ENCODE data around the gene DOP1A. TPM values are rescaled to one million over a fixed set of nuclear protein-coding genes. Genes with fewer than 3 reads are reported as not detected.

The DOP1A gene
- total and polyA plus RNA-seq, 2 of the 4 experiments (the other 2 are of a cell fraction) = 6.0 to 32.4 TPM

DNA sequence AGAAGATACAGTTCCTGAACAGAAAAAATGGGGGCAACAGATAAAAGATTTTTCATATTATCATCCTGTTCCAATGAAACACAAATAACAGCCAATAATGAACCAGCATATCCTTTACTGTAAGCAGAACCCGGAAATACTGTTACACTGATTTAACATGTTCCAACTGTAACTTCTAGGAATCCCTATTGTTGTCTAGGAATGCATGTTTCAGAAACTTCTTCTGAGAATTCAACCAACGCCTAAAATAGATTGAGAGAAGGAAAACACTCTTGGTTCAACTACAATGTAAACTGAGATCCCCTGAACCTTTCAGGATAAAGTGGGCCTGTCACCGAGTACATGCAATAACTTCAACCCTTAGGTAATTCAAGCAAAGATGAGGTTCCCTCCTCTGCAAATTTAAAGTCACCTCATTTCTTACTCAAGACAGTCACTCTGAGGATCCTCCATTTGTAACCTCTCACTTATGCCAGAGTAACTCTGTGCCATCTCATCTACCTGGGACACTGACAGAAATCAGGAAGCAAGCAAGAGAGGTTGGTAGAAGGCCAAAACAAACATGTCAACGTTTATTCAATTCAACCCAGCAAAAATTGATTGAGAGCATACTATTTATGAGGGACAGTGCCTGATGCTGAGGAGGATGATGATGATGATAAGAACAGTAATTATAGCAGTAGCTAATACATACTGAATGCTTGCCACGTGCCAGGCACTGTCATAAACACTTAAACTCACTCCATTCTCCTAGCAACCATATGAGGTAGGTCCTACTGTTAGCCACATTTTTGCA is 15.9 kb upstream of the DOP1A start:
- no peaks in the 10 kb centered on the region for H3K9me3 ChIP-seq (ENCODE audit: control insufficient read depth, insufficient read depth, low read length)
- no peak overlapping the region for H2BK20ac ChIP-seq (ENCODE audit: low read depth, low read length)
- no peaks in the 10 kb centered on the region for H4K20me1 ChIP-seq (ENCODE audit: insufficient read depth, low read length)
- no peak overlapping the region for H3K14ac ChIP-seq (replicated peaks; ENCODE audit: low read depth, low read length)
- H2AFZ ChIP-seq (replicated peaks; ENCODE audit: low read length, poor library complexity) = no peak overlapping the region
- 100% methylated on average over 1 of the region's 5 CpGs; no CpG with 5 or more reads in 1 of the 2 experiments for WGBS, 2 experiments (ENCODE audit: extremely low coverage in 2 of 2, insufficient read length in 1 of 2)
- ATAC-seq (ENCODE audit: low read depth) = no peak
- intact Hi-C loops (cut with micrococcal nuclease) (loop anchor here (10.0 kb wide), 3 partner anchors 147 to 457 kb away; no protein-coding TSS in a partner anchor), dilution Hi-C loops (cut with HindIII; ENCODE audit: low sequenced_read_pairs, unreplicated experiment) (loop anchor here (25.0 kb wide), 1 partner anchor 461 kb away; the partner anchor contains the start of gene PRSS35), in situ Hi-C loops (cut with MboI; ENCODE audit: low sequenced_read_pairs) (loop anchor here (25.0 kb wide), 1 partner anchor 689 kb away; the partner anchor contains the start of gene TPBG)
- no TSS peak for BruUV-seq (replicated peaks)
- H3K4me3 ChIP-seq (ENCODE audit: insufficient read depth, low read depth, low read length) = no peak overlapping the region
- no peak overlapping the region for H3K4ac ChIP-seq (ENCODE audit: low read depth, low read length)
- no peak overlapping the region for H3K18ac ChIP-seq (ENCODE audit: low read depth, low read length)
- no peaks in the 10 kb centered on the region; the same call in 1 of the 2 replicates for H3K9me1 ChIP-seq (ENCODE audit: insufficient read depth, low read length)
- H3K23ac ChIP-seq (ENCODE audit: low read depth, low read length) = no peak overlapping the region
- H3K9ac ChIP-seq (ENCODE audit: low read depth, low read length) = no peak overlapping the region
- no peak for DNase-seq
- H3K79me1 ChIP-seq (ENCODE audit: low read depth in 1 of 2, low read length in 2 of 2) = no peaks in the 10 kb centered on the region
- H2BK5ac ChIP-seq (ENCODE audit: low read depth, low read length, poor library complexity, severe bottlenecking) = no peak overlapping the region
- no peak for TF ChIP-seq MAZ (IDR thresholded peaks at IDR 0.05; ENCODE audit: borderline replicate concordance, low read depth, low read length)
- no peak for TF ChIP-seq SMC3 (IDR thresholded peaks at IDR 0.05; ENCODE audit: low read depth, low read length)
- TF ChIP-seq, protein P1, sequence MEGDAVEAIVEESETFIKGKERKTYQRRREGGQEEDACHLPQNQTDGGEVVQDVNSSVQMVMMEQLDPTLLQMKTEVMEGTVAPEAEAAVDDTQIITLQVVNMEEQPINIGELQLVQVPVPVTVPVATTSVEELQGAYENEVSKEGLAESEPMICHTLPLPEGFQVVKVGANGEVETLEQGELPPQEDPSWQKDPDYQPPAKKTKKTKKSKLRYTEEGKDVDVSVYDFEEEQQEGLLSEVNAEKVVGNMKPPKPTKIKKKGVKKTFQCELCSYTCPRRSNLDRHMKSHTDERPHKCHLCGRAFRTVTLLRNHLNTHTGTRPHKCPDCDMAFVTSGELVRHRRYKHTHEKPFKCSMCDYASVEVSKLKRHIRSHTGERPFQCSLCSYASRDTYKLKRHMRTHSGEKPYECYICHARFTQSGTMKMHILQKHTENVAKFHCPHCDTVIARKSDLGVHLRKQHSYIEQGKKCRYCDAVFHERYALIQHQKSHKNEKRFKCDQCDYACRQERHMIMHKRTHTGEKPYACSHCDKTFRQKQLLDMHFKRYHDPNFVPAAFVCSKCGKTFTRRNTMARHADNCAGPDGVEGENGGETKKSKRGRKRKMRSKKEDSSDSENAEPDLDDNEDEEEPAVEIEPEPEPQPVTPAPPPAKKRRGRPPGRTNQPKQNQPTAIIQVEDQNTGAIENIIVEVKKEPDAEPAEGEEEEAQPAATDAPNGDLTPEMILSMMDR (conservative IDR thresholded peaks at IDR 0.05; ENCODE audit: low read depth, low read length) = no peak
- H2BK120ac ChIP-seq (ENCODE audit: low read depth, low read length) = no peak overlapping the region
- H3K56ac ChIP-seq (ENCODE audit: extremely low read depth, insufficient read depth, low read length) = no peak overlapping the region
- H3K27ac ChIP-seq (ENCODE audit: insufficient read depth, low read length) = no peak overlapping the region
- ChIA-PET POLR2A (ENCODE audit: unreplicated experiment) (no interaction called here), CTCF (interaction anchor here (0.6 to 1.1 kb wide), 2 partner anchors 596 to 722 kb away, joined by 3 read pairs; no protein-coding TSS in a partner anchor)
- no peak overlapping the region for H2BK15ac ChIP-seq (ENCODE audit: low read depth, low read length)
- no peak overlapping the region for H3K4me2 ChIP-seq (ENCODE audit: low read depth, low read length)
- H3K36me3 ChIP-seq (ENCODE audit: control insufficient read depth, insufficient read depth, low read length) = peaks cover 4% of the 10 kb centered on the region
- no peak overlapping the region for H4K91ac ChIP-seq (ENCODE audit: insufficient read depth, low read depth, low read length)
- H2AK5ac ChIP-seq (ENCODE audit: low read depth, low read length) = no peak overlapping the region
- H3K27me3 ChIP-seq (ENCODE audit: control insufficient read depth, insufficient read depth, low read length) = no peaks in the 10 kb centered on the region
- H4K8ac ChIP-seq (ENCODE audit: low read depth in 2 of 2, low read length in 2 of 2) = no peak overlapping the region
- H3K4me1 ChIP-seq (ENCODE audit: control insufficient read depth, insufficient read depth, low read length) = no peaks in the 10 kb centered on the region
- no peak overlapping the region for H2AK9ac ChIP-seq (replicated peaks; ENCODE audit: low read depth, low read length, poor library complexity)
- H4K5ac ChIP-seq (ENCODE audit: low read depth, low read length) = no peak overlapping the region

Measured in IMR-90 (cell line).